Measurements from ENCODE around the gene TFPI. TPM values are rescaled to one million over a fixed set of nuclear protein-coding genes. Genes with fewer than 3 reads are reported as not detected.

TFPI gene
- total and polyA plus RNA-seq, 10 of the 15 experiments (the other 5 are each of a cell fraction or from before 2014, with no cell fraction given), result 0.07 to 0.59 (median 0.34) TPM

DNA sequence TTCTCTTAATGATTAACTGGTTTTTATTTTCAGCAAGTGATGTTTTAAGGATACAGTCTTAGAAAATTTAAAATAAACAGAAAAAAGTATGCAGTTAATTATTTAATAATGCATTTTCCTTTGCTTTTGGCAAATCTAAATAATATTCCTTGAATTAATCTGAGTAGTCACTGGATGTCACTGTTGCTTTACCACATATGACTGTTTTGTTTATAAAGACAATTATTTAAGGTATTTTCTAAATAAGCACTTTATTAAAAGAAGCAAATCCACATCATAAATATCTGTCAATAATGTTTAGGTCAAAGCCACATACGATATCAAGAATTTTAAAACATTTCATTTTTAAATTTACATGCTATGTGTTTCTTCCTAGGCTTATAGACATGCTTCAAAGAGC, 40.6 kb upstream of the TFPI start:
- Histone ChIP-seq H4K20me1 (ENCODE audit: control insufficient read depth, insufficient read depth) (no peaks in the 10 kb centered on the region; the same call in 1 of the 2 replicates), H3K27ac (ENCODE audit: control insufficient read depth, insufficient read depth) (no peak overlapping the region), H3K36me3 (ENCODE audit: control insufficient read depth in 2 of 2, insufficient read depth in 2 of 2, low read length in 1 of 2) (no peaks in the 10 kb centered on the region), H3K79me2 (ENCODE audit: control insufficient read depth, insufficient read depth, low read length) (no peaks in the 10 kb centered on the region), H3K9me3 (replicated peaks; ENCODE audit: control insufficient read depth, insufficient read depth, low read length) (no peaks in the 10 kb centered on the region), H3K27me3 (replicated peaks in 1 of 2; ENCODE audit: control insufficient read depth in 2 of 2, insufficient read depth in 2 of 2, low read length in 1 of 2) (no peaks in the 10 kb centered on the region), H3K9ac (ENCODE audit: control insufficient read depth, insufficient read depth, low read length) (no peak overlapping the region), H3K4me3 (no peak overlapping the region), H2AFZ (ENCODE audit: control insufficient read depth, low read depth, low read length) (no peak overlapping the region), H3K4me1 (ENCODE audit: control insufficient read depth, insufficient read depth, low read length) (no peaks in the 10 kb centered on the region), H3K4me2 (ENCODE audit: control insufficient read depth, insufficient read depth) (no peak overlapping the region)
- SMC1A ChIA-PET (ENCODE audit: uncharacterized antibody, unreplicated experiment), result interaction anchor here (1.1 to 1.4 kb wide), 2 partner anchors 60 to 96 kb away, joined by 3 read pairs; no protein-coding TSS in a partner anchor
- POLR2A ChIA-PET, result no interaction called here
- RAD21 ChIA-PET (ENCODE audit: unreplicated experiment), result interaction anchor here (1.9 kb wide), 1 partner anchor 13 kb away, joined by 7 read pairs; no protein-coding TSS in a partner anchor
- 0% methylated on average over 1 of the region's 1 CpG for WGBS (ENCODE audit: insufficient coverage, insufficient replicate concordance, low lambda C conversion rate, missing lambda C conversion rate)
- ATAC-seq (no peak), FAIRE-seq (no peak), DNase-seq (ENCODE audit: low read depth, low spot score) (no peak)
- intact Hi-C loops (cut with micrococcal nuclease; ENCODE audit: unreplicated experiment), result no loop called here
- BruUV-seq (replicated peaks), result no TSS peak
- in situ Hi-C loops (cut with MboI), result no loop called here
- CTCF ChIA-PET, result interaction anchor here (1.2 to 2.9 kb wide), 3 partner anchors 13 to 95 kb away, joined by 4 to 19 read pairs (median 6); no protein-coding TSS in a partner anchor
- TF ChIP-seq STAT3 (IDR thresholded peaks at IDR 0.05; ENCODE audit: low read depth, low read length), result no peak
- TF ChIP-seq, protein P1, sequence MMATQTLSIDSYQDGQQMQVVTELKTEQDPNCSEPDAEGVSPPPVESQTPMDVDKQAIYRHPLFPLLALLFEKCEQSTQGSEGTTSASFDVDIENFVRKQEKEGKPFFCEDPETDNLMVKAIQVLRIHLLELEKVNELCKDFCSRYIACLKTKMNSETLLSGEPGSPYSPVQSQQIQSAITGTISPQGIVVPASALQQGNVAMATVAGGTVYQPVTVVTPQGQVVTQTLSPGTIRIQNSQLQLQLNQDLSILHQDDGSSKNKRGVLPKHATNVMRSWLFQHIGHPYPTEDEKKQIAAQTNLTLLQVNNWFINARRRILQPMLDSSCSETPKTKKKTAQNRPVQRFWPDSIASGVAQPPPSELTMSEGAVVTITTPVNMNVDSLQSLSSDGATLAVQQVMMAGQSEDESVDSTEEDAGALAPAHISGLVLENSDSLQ (IDR thresholded peaks at IDR 0.05), result no peak
- TF ChIP-seq PAX5 (IDR thresholded peaks at IDR 0.05; ENCODE audit: borderline replicate concordance, low read depth, low read length), result no peak
- TF ChIP-seq HDAC2 (IDR thresholded peaks at IDR 0.05), result no peak
- TF ChIP-seq CBX3 (IDR thresholded peaks at IDR 0.05; ENCODE audit: borderline replicate concordance, low read depth), result no peak
- no peak for TF ChIP-seq LARP7 (IDR thresholded peaks at IDR 0.05)
- no peak for TF ChIP-seq POU2F2 (IDR thresholded peaks at IDR 0.05; ENCODE audit: borderline replicate concordance, low read depth, low read length)
- TF ChIP-seq GATAD2B (conservative IDR thresholded peaks at IDR 0.05; ENCODE audit: low read depth), result no peak
- TF ChIP-seq RELB (IDR thresholded peaks at IDR 0.05; ENCODE audit: low read depth), result no peak

Measured in GM12878 (cell line).